HCT116 (cell line): ENCODE results near the gene SELENOS.

Source experiments
- CEBPB ChIP-seq: IDR thresholded peaks from 2 replicates; pipeline ENCODE4 v1.6.1; 2012; ENCODE audit warnings: low read depth
- MAX ChIP-seq: IDR thresholded peaks from 2 replicates; pipeline ENCODE4 v1.6.1; 2012
- REST ChIP-seq: IDR thresholded peaks from 2 replicates; pipeline ENCODE4 v1.6.1; 2012; ENCODE audit warnings: low read depth
- ZBTB33 ChIP-seq: IDR thresholded peaks from 2 replicates; pipeline ENCODE4 v1.6.1; 2011; ENCODE audit warnings: mild to moderate bottlenecking, low read length, moderate library complexity; ENCODE audit not compliant: insufficient replicate concordance; ENCODE audit errors: extremely low read depth

- TF ChIP-seq MAX (no peak), CEBPB (no peak), REST (no peak), ZBTB33 (no peak)
Measured at GRCh38 chr15:101322854-101323477, 45.7 kb upstream of the SELENOS start.
